B cell (primary cell): ENCODE data around the gene GLOD5. TPM values are rescaled to one million over a fixed set of nuclear protein-coding genes. Genes with fewer than 3 reads are reported as not detected.

ENCODE experiments used
- ATAC-seq: fragments of 200-7000 bp; cut with Tn5 transposase; one replicate; pipeline ENCODE4 v1.10.0; 2021; ENCODE audit warnings: low read depth, mild to moderate bottlenecking, moderate number of reproducible peaks, moderate library complexity
- CTCF ChIA-PET: fragments of 350-600 bp; sonication (Branson Sonifier 250); formaldehyde crosslinking; loops from one replicate; lab custom pipeline; 2021; ENCODE audit warnings: antibody characterized with exemption, inconsistent platforms; lab: Charles Lee
- POLR2A ChIA-PET: fragments of 350-600 bp; sonication (Branson Sonifier 250); formaldehyde crosslinking; loops from one replicate; lab custom pipeline; 2021; ENCODE audit warnings: antibody characterized with exemption; lab: Charles Lee
- DNase-seq: peaks from one replicate; pipeline ENCODE4 v3.0.0; 2013
- H2AFZ ChIP-seq: 2 replicates; pipeline ENCODE4 v1.6.1; 2012; ENCODE audit warnings: mild to moderate bottlenecking, low read depth, low read length; ENCODE audit not compliant: insufficient read depth, poor library complexity, severe bottlenecking
- H3K27ac ChIP-seq, 2 donors: 1 replicate in 1 of 2; 2 replicates in 1 of 2; pipeline ENCODE4 v1.5.1; 2012 to 2013; ENCODE audit warnings: low read length in 2 of 2, mild to moderate bottlenecking in 2 of 2, moderate library complexity in 1 of 2
- H3K27me3 ChIP-seq, 4 experiments: fragments of 200-600 bp in 1 of 4; sonication (generic) in 1 of 4; replicated peaks in 1 of 4; 1 replicate in 2 of 4; 2 replicates in 2 of 4; pipeline versions ENCODE4 v1.6.1 to v1.7.0; 2013 to 2016; ENCODE audit warnings: low read length in 3 of 4, mild to moderate bottlenecking in 2 of 4, mixed read lengths in 1 of 4, moderate library complexity in 1 of 4; ENCODE audit not compliant: insufficient read depth in 4 of 4, control insufficient read depth in 3 of 4; ENCODE audit errors: control extremely low read depth in 1 of 4
- H3K36me3 ChIP-seq, 2 experiments: replicated peaks in 1 of 2; 1 replicate in 1 of 2; 2 replicates in 1 of 2; pipeline versions ENCODE4 v1.6.1 to v1.7.1; 2013; ENCODE audit warnings: low read length in 1 of 2; ENCODE audit not compliant: insufficient read depth in 2 of 2, control insufficient read depth in 1 of 2; ENCODE audit errors: control extremely low read depth in 1 of 2, extremely low read depth in 1 of 2
- H3K4me1 ChIP-seq, 2 donors: fragments of 200-600 bp in 1 of 2; sonication (generic) in 1 of 2; 1 replicate in 1 of 2; 2 replicates in 1 of 2; pipeline versions ENCODE4 v1.5.1 to v1.6.1; 2013 to 2017; ENCODE audit warnings: low read length in 2 of 2; ENCODE audit not compliant: control insufficient read depth in 2 of 2, insufficient read depth in 2 of 2
- H3K4me2 ChIP-seq: replicated peaks from 2 replicates; pipeline ENCODE3; 2012; ENCODE audit warnings: mild to moderate bottlenecking, low read depth, low read length; ENCODE audit not compliant: poor library complexity, severe bottlenecking
- H3K4me3 ChIP-seq, 5 experiments: fragments of 200-600 bp in 1 of 5; sonication (generic) in 1 of 5; 1 replicate in 3 of 5; 2 replicates in 2 of 5; pipeline versions ENCODE4 v1.5.1 to v1.7.0; 2011 to 2016; ENCODE audit warnings: low read length in 4 of 5, mild to moderate bottlenecking in 4 of 5, low read depth in 2 of 5, control low read depth in 1 of 5, moderate library complexity in 1 of 5; ENCODE audit not compliant: insufficient read depth in 1 of 5; ENCODE audit errors: control extremely low read depth in 1 of 5, extremely low read depth in 1 of 5
- H3K79me2 ChIP-seq: fragments of 200-600 bp; sonication (generic); one replicate; pipeline ENCODE4 v1.6.0; 2016; ENCODE audit warnings: low read length; ENCODE audit not compliant: control insufficient read depth, insufficient read depth
- H3K9ac ChIP-seq: fragments of 200-600 bp; sonication (generic); 2 replicates; pipeline ENCODE4 v1.6.1; 2017; ENCODE audit warnings: mild to moderate bottlenecking, low read length, moderate library complexity
- H3K9me3 ChIP-seq, 3 donors: one replicate each; pipeline versions ENCODE4 v1.6.1 to v1.7.1; 2013; ENCODE audit warnings: low read length in 2 of 3; ENCODE audit not compliant: control insufficient read depth in 2 of 3, insufficient read depth in 1 of 3; ENCODE audit errors: control extremely low read depth in 1 of 3
- H4K20me1 ChIP-seq: 2 replicates; pipeline ENCODE4 v1.6.0; 2012; ENCODE audit warnings: mild to moderate bottlenecking, low read length; ENCODE audit not compliant: insufficient read depth, control insufficient read depth, poor library complexity, severe bottlenecking
- H3K27ac Mint-ChIP-seq: one replicate; pipeline ENCODE4 v1.8.0; 2021; ENCODE audit warnings: mixed read lengths
- H3K27me3 Mint-ChIP-seq: one replicate; pipeline ENCODE4 v1.8.0; 2021; ENCODE audit warnings: mixed read lengths
- H3K4me1 Mint-ChIP-seq: one replicate; pipeline ENCODE4 v1.8.0; 2021; ENCODE audit warnings: mixed read lengths
- H3K4me3 Mint-ChIP-seq: one replicate; pipeline ENCODE4 v1.8.0; 2021; ENCODE audit warnings: mixed read lengths
- H3K9me3 Mint-ChIP-seq: one replicate; pipeline ENCODE4 v1.8.0; 2022; ENCODE audit warnings: mixed read lengths; ENCODE audit not compliant: insufficient read depth
- EZH2 ChIP-seq: IDR thresholded peaks from 2 replicates; pipeline ENCODE4 v1.6.1; 2012; ENCODE audit warnings: borderline replicate concordance, low read depth, mild to moderate bottlenecking, moderate library complexity, low read length; ENCODE audit not compliant: insufficient read depth, poor library complexity, severe bottlenecking
- WGBS: methylation state at CpG from one replicate; pipeline ENCODE4 v1.1.5; 2013; ENCODE audit warnings: missing lambda C conversion rate; ENCODE audit not compliant: insufficient coverage; 5-methylcytosine and 5-hydroxymethylcytosine counted together
- intact Hi-C: fragments of 100-400 bp; cut with micrococcal nuclease; formaldehyde crosslinking; loops from one replicate; pipeline ENCODE4 v1.10.0; 2022
- polyA plus RNA-seq: library from polyadenylated mRNA; depleted of rRNA; stranded (reverse); fragments of >200 nt; gene quantifications from 2 replicates; pipeline ENCODE4 v1.2.3, GENCODE V29; 2012
- total RNA-seq, 2 donors: library from RNA; stranded (reverse); fragments of 120-200 nt in 1 of 2; gene quantifications; 1 replicate in 1 of 2; 2 replicates in 1 of 2; pipeline versions ENCODE4 v1.2.3 to v1.2.4, GENCODE V29; 2013 to 2022
- TF ChIP-seq, protein P1 (sequence below): fragments of 200-600 bp; IDR thresholded peaks from one replicate; pipeline ENCODE4 v1.8.0; 2022; ENCODE audit warnings: antibody characterized with exemption, mild to moderate bottlenecking

Gene GLOD5
- total and polyA plus RNA-seq, 2 donors (not counting 1 experiment from before 2014, with no cell fraction given): not detected

DNA sequence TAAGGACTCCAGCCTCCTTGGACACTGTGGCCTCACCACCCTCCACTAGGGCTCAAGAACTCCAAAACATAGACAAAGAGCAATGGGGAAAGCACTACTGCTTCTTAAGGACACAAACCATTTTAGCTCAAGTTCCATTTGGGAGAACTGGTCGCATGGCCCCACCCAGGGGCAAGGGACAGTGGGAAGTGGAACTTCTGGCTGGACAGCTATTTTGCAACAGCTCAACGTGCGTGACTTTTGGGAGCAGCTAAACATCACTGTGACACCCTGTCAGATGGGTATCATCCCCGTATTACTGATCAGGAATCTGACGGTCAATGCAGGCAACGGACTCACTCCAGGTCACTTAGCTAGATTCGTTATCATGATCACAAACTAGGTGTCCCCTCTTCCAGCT lies 9.0 kb upstream of the GLOD5 start:
- ATAC-seq: no peak
- no peak overlapping the region for H3K27ac Mint-ChIP-seq

DNA sequence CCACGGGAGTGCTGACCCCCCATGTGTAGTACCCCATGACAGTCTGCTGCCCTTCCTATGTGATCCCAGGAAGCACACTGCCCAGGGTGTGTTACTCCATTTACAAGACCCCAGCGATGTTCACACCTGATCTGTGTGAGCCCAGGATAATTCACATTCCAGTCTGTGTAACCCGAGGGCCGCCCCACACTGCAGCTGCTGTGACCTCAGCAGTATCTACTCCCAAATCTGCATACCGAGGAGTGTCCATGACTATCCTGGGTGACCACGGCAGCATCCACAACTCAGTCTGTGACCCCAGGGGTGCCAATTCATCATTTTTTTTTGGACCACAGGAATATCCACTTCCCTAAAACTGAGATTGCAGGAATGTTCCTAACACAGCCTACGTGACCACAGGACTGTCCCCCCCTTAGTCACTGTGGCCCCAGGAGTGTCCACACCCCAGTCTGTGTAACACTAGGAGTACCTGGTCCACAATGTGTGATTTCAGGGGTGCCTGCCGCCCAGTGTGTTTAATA lies 7.8 kb upstream of the GLOD5 start:
- no peak for TF ChIP-seq EZH2
- TF ChIP-seq, protein P1, sequence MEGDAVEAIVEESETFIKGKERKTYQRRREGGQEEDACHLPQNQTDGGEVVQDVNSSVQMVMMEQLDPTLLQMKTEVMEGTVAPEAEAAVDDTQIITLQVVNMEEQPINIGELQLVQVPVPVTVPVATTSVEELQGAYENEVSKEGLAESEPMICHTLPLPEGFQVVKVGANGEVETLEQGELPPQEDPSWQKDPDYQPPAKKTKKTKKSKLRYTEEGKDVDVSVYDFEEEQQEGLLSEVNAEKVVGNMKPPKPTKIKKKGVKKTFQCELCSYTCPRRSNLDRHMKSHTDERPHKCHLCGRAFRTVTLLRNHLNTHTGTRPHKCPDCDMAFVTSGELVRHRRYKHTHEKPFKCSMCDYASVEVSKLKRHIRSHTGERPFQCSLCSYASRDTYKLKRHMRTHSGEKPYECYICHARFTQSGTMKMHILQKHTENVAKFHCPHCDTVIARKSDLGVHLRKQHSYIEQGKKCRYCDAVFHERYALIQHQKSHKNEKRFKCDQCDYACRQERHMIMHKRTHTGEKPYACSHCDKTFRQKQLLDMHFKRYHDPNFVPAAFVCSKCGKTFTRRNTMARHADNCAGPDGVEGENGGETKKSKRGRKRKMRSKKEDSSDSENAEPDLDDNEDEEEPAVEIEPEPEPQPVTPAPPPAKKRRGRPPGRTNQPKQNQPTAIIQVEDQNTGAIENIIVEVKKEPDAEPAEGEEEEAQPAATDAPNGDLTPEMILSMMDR: no peak
- Histone ChIP-seq H3K27ac (no peak overlapping the region), H3K36me3 (no peaks in the 10 kb centered on the region), H3K9me3 (no peaks in the 10 kb centered on the region), H3K4me2 (no peak overlapping the region), H3K27me3 (no peaks in the 10 kb centered on the region), H4K20me1 (no peaks in the 10 kb centered on the region), H3K4me1 (no peaks in the 10 kb centered on the region), H3K79me2 (no peaks in the 10 kb centered on the region), H3K4me3 (no peak overlapping the region), H2AFZ (no peak overlapping the region), H3K9ac (no peak overlapping the region)
- CTCF ChIA-PET: no interaction called here
- Mint-ChIP-seq H3K9me3 (no peaks in the 10 kb centered on the region), H3K27ac (no peak overlapping the region), H3K4me1 (no peaks in the 10 kb centered on the region), H3K4me3 (no peak overlapping the region), H3K27me3 (peaks cover 4% of the 10 kb centered on the region)
- POLR2A ChIA-PET: no interaction called here
- ATAC-seq (no peak), DNase-seq (no peak)
- 94% methylated on average over 3 of the region's 8 CpGs for WGBS
- intact Hi-C loops: no loop called here

More for the DNA sequence above, 9.0 kb upstream of the GLOD5 start:
- no peaks in the 10 kb centered on the region for H3K9me3 Mint-ChIP-seq
- DNase-seq: no peak
- Histone ChIP-seq H3K27ac (no peak overlapping the region), H3K79me2 (no peaks in the 10 kb centered on the region), H3K4me3 (no peak overlapping the region), H2AFZ (no peak overlapping the region), H3K9me3 (no peaks in the 10 kb centered on the region), H3K4me1 (no peaks in the 10 kb centered on the region), H3K4me2 (no peak overlapping the region), H3K36me3 (no peaks in the 10 kb centered on the region), H4K20me1 (no peaks in the 10 kb centered on the region), H3K27me3 (no peaks in the 10 kb centered on the region), H3K9ac (no peak overlapping the region)
- TF ChIP-seq EZH2: no peak
- TF ChIP-seq, protein P1: no peak
- H3K27me3 Mint-ChIP-seq: peaks cover 4% of the 10 kb centered on the region
- CTCF ChIA-PET: no interaction called here
- WGBS: 89% methylated on average over 3 of the region's 7 CpGs
- POLR2A ChIA-PET: interaction anchor here (0.6 kb wide), 1 partner anchor 47 kb away, joined by 4 read pairs; no protein-coding TSS in a partner anchor
- H3K4me3 Mint-ChIP-seq: no peak overlapping the region
- H3K4me1 Mint-ChIP-seq: no peaks in the 10 kb centered on the region
- intact Hi-C loops: no loop called here
